GM19193 (cell line): ENCODE measurements around the gene MMRN2.

Experiments used
- POLR2A ChIP-seq: IDR thresholded peaks from 4 replicates; pipeline ENCODE4 v1.6.1; 2011; ENCODE audit not compliant: insufficient read depth, insufficient read length; ENCODE audit errors: extremely low read depth

The MMRN2 gene

GRCh38 chr10:86968271-86968993 is 11.0 kb upstream of the MMRN2 start, which contains the start of gene ADIRF:
Gene ADIRF, plus strand, starts transcription at chr10:86968482. Its CDS starts 63 bp downstream, at chr10:86968545.
- TF ChIP-seq POLR2A = no peak

DNA sequence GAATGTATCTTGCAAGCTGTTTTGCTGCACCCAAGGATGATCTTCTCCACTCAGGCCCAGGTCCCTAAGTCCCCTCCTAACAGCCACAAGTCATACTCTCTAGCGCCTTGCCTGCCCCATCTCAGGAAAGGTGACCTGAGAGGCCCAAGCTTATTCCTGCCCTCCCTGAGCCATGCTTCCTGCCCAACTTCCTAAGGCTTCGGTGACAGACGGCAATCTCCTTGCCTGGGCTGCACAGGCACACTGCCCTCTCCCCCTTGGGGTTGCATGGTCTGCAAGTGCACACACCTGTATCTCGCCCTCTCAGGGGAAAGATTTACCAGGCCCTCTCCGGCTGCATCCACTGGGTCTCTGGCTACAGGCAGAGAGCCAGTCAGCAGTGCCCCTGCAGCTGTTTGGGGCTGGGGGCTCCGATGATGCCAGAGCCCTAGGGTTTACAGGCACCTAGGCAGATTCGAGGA is 10.1 kb upstream of the MMRN2 start:
- TF ChIP-seq POLR2A = no peak

GRCh38 chr10:86965986-86966654 is 8.7 kb upstream of the MMRN2 start:
- TF ChIP-seq POLR2A = no peak

DNA sequence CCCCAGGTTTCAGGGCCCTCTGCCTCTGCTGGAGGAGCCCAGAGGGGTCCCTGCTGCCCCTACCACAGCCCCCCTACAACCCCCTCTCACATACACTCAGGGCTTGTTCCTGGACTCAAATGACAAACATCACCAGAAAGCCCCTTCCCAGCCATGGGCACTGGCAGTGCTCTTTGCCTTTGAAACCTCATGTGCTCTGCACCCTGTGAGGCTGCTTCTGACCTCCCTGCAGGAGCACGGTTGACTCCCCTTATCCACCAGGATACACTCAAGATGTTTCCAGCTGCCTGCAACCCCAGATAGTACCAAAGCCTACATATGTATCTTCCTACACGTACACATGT is 7.4 kb upstream of the MMRN2 start:
- no peak for TF ChIP-seq POLR2A

GRCh38 chr10:86964061-86964846 is 6.8 kb upstream of the MMRN2 start:
- TF ChIP-seq POLR2A = no peak

DNA sequence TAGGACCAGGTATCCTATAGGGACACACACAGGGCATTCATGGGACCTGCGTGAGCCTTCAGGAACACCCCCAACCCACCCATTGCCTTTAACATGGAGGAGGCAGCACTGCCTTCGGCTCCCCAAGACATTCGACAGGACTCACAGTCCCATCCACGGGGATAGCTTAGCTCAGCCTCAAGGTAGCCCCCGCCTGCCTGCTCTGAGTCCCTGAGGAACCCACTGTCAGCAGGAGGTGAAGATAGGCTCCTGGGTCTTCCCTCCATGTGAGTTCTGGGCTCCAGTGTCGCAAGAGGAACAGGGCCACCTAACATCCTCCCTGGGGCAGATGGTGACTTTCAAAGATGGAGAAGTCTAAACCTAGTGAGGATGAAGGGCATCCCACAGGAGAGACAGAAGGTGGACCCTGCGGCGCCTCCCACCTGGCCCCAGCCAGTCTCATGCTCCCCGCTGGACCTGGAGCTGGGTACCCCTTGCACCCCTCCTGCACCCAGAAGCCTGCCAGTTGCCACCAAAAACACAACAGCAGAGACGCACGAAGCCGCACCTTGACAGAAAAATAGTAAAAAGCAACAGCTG is 6.0 kb upstream of the MMRN2 start:
- no peak for TF ChIP-seq POLR2A

- no peak for TF ChIP-seq POLR2A
Observed at GRCh38 chr10:86962981-86963310, 5.5 kb upstream of the MMRN2 start.

DNA sequence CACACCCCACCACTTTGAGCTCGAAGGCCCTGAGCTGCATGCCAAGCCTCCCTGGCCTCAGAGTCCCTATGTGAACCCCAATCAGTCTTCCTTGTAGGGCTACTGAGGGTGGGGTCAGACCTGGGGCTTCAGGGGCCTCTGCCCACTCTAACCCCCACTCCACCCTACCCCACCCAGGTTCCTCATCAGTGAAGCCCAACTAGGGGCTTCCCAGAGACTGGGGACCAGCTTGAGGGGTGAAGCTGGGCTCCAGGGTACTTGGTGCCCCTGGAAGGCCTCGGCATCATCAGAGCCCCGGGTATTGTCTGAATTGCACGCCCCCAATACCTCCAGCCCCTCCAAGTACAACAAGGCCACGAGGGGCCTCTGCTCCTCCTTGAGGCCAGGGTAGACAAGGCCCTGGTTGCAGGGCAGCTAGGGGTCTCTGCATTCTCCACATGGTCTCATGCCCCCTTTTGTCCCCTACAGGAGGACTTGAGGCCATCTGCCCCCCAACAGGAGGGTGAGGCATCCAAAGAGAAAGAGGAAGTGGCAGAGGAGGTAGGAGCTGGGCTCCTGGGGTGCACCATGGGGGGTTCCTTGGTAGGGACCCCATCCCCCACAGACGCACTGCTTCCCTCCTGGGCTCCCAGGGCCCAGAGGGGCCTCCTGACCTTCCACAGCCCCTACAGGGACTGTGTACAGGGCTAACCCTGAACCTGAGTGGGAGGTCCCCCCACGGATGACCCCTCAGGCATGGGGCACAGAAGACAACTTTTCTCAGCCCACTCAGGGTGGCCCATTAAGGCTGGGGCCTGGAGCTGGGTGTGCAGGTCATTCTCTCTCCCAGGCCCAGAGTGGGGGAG is 4.9 kb upstream of the MMRN2 start:
- no peak for TF ChIP-seq POLR2A

GRCh38 chr10:86961481-86962091 is 4.2 kb upstream of the MMRN2 start:
- TF ChIP-seq POLR2A = no peak

DNA sequence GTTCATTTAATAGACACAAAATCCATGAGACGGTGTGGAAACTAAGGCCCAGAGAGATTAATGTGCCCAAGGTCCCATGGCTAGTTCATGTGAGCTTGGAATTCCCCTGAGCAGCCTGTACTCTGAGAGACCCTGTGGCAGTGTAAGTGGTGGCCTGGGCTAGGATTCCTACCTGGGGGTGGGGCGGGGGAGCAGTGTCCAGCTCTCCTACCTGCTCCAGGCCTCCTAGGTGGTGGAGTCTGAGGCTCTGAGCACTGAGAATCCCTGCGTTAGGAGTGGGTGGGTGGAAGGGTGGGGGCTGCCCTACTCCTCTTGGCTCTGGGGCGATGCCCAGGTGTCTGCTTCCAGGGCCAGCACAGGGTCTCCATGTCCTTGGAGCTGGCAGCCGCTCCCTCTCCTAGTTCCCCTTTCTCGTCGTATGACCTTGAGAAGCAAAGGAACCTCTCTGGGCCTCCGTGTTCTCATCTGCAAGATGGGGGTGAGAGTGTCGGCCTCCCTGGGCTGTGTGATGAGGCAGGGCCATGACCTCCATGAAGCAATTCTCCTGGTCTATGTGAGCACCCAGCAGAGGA is 3.5 kb upstream of the MMRN2 start:
- no peak for TF ChIP-seq POLR2A

GRCh38 chr10:86960003-86960862 is 2.8 kb upstream of the MMRN2 start:
- no peak for TF ChIP-seq POLR2A

GRCh38 chr10:86959737-86960002 is 2.3 kb upstream of the MMRN2 start:
- TF ChIP-seq POLR2A = no peak
